ENCODE measurements around the gene PAQR7.

GRCh38 chr1:25834894-25835293 is 40.6 kb downstream of the PAQR7 start:
- TF ChIP-seq POLR2AphosphoS5 (IDR thresholded peaks at IDR 0.05) (no peak), CTCF (IDR thresholded peaks at IDR 0.05) (no peak)
